Measurements from ENCODE around the gene TUFT1. TPM values are rescaled to one million over a fixed set of nuclear protein-coding genes. Genes with fewer than 3 reads are reported as not detected.

Gene TUFT1
- total and polyA plus RNA-seq, 2 of the 13 experiments (the other 11 are each of a cell fraction or from before 2014, with no cell fraction given), result 6.4 to 7.3 TPM

DNA sequence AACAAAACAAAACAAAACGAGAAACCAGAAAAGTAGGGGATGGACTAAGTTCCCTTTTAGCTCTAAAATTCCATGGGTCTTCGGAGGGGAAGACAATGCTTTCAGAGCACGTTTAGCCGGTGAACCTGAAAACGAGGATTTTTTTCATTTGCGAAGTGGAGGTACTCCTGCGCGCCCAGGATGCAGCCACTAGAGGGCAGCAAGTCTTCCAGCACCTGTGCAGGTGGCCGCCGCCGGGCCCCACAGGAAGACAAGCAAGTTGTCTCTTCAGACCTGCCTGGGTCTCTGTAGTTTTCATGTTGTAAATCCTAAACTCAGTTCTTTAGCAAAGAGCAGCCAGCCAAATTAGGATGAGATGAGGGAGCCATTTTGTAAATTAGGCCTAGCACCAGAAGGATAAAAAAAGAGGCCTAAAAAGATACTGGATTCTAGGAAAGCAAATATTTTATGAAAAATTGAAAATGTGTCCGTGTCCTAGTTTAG, 54.1 kb downstream of the TUFT1 start (continued):
- TF ChIP-seq HNRNPH1 (optimal IDR thresholded peaks at IDR 0.05; ENCODE audit: low read depth, low read length) (no peak), JUNB (CRISPR knock-in tag; IDR thresholded peaks at IDR 0.05; ENCODE audit: borderline replicate concordance) (no peak), ZBTB20 (CRISPR knock-in tag; IDR thresholded peaks at IDR 0.05; ENCODE audit: borderline replicate concordance, low read depth) (no peak), ZNF263 (CRISPR knock-in tag; IDR thresholded peaks at IDR 0.05) (0 out of 2 replicates have a peak, but pooled peaks have one; percentile 29), ZNF737 (CRISPR knock-in tag; IDR thresholded peaks at IDR 0.05; ENCODE audit: borderline replicate concordance) (no peak), STAT5B (CRISPR knock-in tag; IDR thresholded peaks at IDR 0.05) (no peak), NFYB (CRISPR knock-in tag; IDR thresholded peaks at IDR 0.05) (no peak), MZF1 (CRISPR knock-in tag; IDR thresholded peaks at IDR 0.05; ENCODE audit: borderline replicate concordance) (no peak), LCORL (IDR thresholded peaks at IDR 0.05) (no peak), LCORL (CRISPR knock-in tag; IDR thresholded peaks at IDR 0.05) (0 out of 2 replicates have a peak, but pooled peaks have one; percentile 11), ZKSCAN1 (IDR thresholded peaks at IDR 0.05; ENCODE audit: low read length) (no peak), ZNF850 (CRISPR knock-in tag; conservative IDR thresholded peaks at IDR 0.05) (no peak), TAF1 (CRISPR knock-in tag; IDR thresholded peaks at IDR 0.05) (no peak), SNAPC2 (CRISPR knock-in tag; IDR thresholded peaks at IDR 0.05) (0 out of 2 replicates have a peak, but pooled peaks have one; percentile 37), MAFK (conservative IDR thresholded peaks at IDR 0.05 in 1 of 2, IDR thresholded peaks at IDR 0.05 in 1 of 2; ENCODE audit: low read length in 2 of 2) (no peak), ZFYVE20 (CRISPR knock-in tag; IDR thresholded peaks at IDR 0.05; ENCODE audit: borderline replicate concordance, low read depth) (no peak)
- TF ChIP-seq, protein P1, sequence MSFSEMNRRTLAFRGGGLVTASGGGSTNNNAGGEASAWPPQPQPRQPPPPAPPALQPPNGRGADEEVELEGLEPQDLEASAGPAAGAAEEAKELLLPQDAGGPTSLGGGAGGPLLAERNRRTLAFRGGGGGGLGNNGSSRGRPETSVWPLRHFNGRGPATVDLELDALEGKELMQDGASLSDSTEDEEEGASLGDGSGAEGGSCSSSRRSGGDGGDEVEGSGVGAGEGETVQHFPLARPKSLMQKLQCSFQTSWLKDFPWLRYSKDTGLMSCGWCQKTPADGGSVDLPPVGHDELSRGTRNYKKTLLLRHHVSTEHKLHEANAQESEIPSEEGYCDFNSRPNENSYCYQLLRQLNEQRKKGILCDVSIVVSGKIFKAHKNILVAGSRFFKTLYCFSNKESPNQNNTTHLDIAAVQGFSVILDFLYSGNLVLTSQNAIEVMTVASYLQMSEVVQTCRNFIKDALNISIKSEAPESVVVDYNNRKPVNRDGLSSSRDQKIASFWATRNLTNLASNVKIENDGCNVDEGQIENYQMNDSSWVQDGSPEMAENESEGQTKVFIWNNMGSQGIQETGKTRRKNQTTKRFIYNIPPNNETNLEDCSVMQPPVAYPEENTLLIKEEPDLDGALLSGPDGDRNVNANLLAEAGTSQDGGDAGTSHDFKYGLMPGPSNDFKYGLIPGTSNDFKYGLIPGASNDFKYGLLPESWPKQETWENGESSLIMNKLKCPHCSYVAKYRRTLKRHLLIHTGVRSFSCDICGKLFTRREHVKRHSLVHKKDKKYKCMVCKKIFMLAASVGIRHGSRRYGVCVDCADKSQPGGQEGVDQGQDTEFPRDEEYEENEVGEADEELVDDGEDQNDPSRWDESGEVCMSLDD (CRISPR knock-in tag; IDR thresholded peaks at IDR 0.05; ENCODE audit: borderline replicate concordance), result no peak
- TF ChIP-seq, protein P2, sequence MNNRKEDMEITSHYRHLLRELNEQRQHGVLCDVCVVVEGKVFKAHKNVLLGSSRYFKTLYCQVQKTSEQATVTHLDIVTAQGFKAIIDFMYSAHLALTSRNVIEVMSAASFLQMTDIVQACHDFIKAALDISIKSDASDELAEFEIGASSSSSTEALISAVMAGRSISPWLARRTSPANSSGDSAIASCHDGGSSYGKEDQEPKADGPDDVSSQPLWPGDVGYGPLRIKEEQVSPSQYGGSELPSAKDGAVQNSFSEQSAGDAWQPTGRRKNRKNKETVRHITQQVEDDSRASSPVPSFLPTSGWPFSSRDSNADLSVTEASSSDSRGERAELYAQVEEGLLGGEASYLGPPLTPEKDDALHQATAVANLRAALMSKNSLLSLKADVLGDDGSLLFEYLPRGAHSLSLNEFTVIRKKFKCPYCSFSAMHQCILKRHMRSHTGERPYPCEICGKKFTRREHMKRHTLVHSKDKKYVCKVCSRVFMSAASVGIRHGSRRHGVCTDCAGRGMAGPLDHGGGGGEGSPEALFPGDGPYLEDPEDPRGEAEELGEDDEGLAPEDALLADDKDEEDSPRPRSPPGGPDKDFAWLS (CRISPR knock-in tag; IDR thresholded peaks at IDR 0.05; ENCODE audit: borderline replicate concordance), result no peak
- TF ChIP-seq, protein P3, sequence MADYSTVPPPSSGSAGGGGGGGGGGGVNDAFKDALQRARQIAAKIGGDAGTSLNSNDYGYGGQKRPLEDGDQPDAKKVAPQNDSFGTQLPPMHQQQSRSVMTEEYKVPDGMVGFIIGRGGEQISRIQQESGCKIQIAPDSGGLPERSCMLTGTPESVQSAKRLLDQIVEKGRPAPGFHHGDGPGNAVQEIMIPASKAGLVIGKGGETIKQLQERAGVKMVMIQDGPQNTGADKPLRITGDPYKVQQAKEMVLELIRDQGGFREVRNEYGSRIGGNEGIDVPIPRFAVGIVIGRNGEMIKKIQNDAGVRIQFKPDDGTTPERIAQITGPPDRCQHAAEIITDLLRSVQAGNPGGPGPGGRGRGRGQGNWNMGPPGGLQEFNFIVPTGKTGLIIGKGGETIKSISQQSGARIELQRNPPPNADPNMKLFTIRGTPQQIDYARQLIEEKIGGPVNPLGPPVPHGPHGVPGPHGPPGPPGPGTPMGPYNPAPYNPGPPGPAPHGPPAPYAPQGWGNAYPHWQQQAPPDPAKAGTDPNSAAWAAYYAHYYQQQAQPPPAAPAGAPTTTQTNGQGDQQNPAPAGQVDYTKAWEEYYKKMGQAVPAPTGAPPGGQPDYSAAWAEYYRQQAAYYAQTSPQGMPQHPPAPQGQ (CRISPR knock-in tag; IDR thresholded peaks at IDR 0.05; ENCODE audit: borderline replicate concordance), result no peak
- TF ChIP-seq, protein P4, sequence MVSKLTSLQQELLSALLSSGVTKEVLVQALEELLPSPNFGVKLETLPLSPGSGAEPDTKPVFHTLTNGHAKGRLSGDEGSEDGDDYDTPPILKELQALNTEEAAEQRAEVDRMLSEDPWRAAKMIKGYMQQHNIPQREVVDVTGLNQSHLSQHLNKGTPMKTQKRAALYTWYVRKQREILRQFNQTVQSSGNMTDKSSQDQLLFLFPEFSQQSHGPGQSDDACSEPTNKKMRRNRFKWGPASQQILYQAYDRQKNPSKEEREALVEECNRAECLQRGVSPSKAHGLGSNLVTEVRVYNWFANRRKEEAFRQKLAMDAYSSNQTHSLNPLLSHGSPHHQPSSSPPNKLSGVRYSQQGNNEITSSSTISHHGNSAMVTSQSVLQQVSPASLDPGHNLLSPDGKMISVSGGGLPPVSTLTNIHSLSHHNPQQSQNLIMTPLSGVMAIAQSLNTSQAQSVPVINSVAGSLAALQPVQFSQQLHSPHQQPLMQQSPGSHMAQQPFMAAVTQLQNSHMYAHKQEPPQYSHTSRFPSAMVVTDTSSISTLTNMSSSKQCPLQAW (CRISPR knock-in tag; IDR thresholded peaks at IDR 0.05), result no peak
